Thyroid gland (tissue), 4 donors: ENCODE data around the gene OR51B2.

Experiments used
- POLR2A ChIP-seq, 2 donors: fragments of 450-650 bp; IDR thresholded peaks; one replicate each; pipeline ENCODE4 v1.6.1; 2017; ENCODE audit warnings: antibody characterized with exemption in 2 of 2, mild to moderate bottlenecking in 2 of 2, moderate library complexity in 1 of 2
- TF ChIP-seq, protein P1 (sequence below), 6 experiments: fragments of 200-600 bp in 3 of 6; fragments of 450-650 bp in 3 of 6; sonication (generic) in 3 of 6; IDR thresholded peaks; one replicate each; pipeline ENCODE4 v1.5.1; 2016 to 2019; ENCODE audit warnings: antibody characterized with exemption in 6 of 6, mild to moderate bottlenecking in 2 of 6, inconsistent platforms in 1 of 6, moderate library complexity in 1 of 6

GRCh38 chr11:5349550-5349949, 25.5 kb upstream of the OR51B2 start:
- TF ChIP-seq, protein P1, sequence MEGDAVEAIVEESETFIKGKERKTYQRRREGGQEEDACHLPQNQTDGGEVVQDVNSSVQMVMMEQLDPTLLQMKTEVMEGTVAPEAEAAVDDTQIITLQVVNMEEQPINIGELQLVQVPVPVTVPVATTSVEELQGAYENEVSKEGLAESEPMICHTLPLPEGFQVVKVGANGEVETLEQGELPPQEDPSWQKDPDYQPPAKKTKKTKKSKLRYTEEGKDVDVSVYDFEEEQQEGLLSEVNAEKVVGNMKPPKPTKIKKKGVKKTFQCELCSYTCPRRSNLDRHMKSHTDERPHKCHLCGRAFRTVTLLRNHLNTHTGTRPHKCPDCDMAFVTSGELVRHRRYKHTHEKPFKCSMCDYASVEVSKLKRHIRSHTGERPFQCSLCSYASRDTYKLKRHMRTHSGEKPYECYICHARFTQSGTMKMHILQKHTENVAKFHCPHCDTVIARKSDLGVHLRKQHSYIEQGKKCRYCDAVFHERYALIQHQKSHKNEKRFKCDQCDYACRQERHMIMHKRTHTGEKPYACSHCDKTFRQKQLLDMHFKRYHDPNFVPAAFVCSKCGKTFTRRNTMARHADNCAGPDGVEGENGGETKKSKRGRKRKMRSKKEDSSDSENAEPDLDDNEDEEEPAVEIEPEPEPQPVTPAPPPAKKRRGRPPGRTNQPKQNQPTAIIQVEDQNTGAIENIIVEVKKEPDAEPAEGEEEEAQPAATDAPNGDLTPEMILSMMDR (IDR thresholded peaks at IDR 0.05), result no peak
- no peak for TF ChIP-seq POLR2A (IDR thresholded peaks at IDR 0.05)
